Measurements from ENCODE around the gene PDCD10. TPM values are rescaled to one million over a fixed set of nuclear protein-coding genes. Genes with fewer than 3 reads are reported as not detected.

PDCD10 gene
- total RNA-seq, 1 donor from 2014 or later: 34.6 TPM

GRCh38 chr3:167735233-167736138, 794 bp upstream of the PDCD10 start, which contains the start of gene SERPINI1:
Gene SERPINI1, plus strand, starts transcription at chr3:167735721. Its CDS starts 53,408 bp downstream, at chr3:167789129.
- DNase-seq (ENCODE audit: low read depth, low spot score): peak; percentile 68
- Mint-ChIP-seq H3K36me3 (ENCODE audit: low read depth) (no peaks in the 10 kb centered on the region), H3K27ac (ENCODE audit: unreplicated experiment) (no peak within 1 kb of the TSS), H3K27me3 (ENCODE audit: low read depth) (peaks cover 3% of the 10 kb centered on the region), H3K4me3 (no peak within 1 kb of the TSS), H3K9me3 (no peaks in the 10 kb centered on the region), H3K4me1 (peaks cover 13% of the 10 kb centered on the region)
- no peak for TF ChIP-seq CTCF (conservative IDR thresholded peaks at IDR 0.05)

- no peaks in the 10 kb centered on the region for H3K9me3 Mint-ChIP-seq
Measured at GRCh38 chr3:167733961-167734497, 663 bp downstream of the PDCD10 start.

GRCh38 chr3:167732313-167733065, 2.2 kb downstream of the PDCD10 start:
- Mint-ChIP-seq H3K9me3 (no peaks in the 10 kb centered on the region), H3K4me1 (peaks cover 13% of the 10 kb centered on the region), H3K27me3 (ENCODE audit: low read depth) (no peaks in the 10 kb centered on the region), H3K36me3 (ENCODE audit: low read depth) (no peaks in the 10 kb centered on the region), H3K27ac (ENCODE audit: unreplicated experiment) (no peak overlapping the region), H3K4me3 (peak overlapping the region; percentile 43)
- TF ChIP-seq CTCF (conservative IDR thresholded peaks at IDR 0.05): no peak
- DNase-seq (ENCODE audit: low read depth, low spot score): no peak

More at GRCh38 chr3:167733961-167734497, 663 bp downstream of the PDCD10 start:
- no peak overlapping the region for H3K4me3 Mint-ChIP-seq
- no peaks in the 10 kb centered on the region for H3K36me3 Mint-ChIP-seq (ENCODE audit: low read depth)
- H3K27me3 Mint-ChIP-seq (ENCODE audit: low read depth): peaks cover under 1% of the 10 kb centered on the region
- no peak for TF ChIP-seq CTCF (conservative IDR thresholded peaks at IDR 0.05)
- H3K4me1 Mint-ChIP-seq: peaks cover 13% of the 10 kb centered on the region
- no peak overlapping the region for H3K27ac Mint-ChIP-seq (ENCODE audit: unreplicated experiment)
- DNase-seq (ENCODE audit: low read depth, low spot score): no peak

GRCh38 chr3:167731393-167731792, 3.3 kb downstream of the PDCD10 start:
- no peaks in the 10 kb centered on the region for H3K36me3 Mint-ChIP-seq (ENCODE audit: low read depth)
- no peaks in the 10 kb centered on the region for H3K9me3 Mint-ChIP-seq
- DNase-seq (ENCODE audit: low read depth, low spot score): no peak
- H3K27me3 Mint-ChIP-seq (ENCODE audit: low read depth): no peaks in the 10 kb centered on the region
- H3K4me3 Mint-ChIP-seq: peak overlapping the region; percentile 8
- TF ChIP-seq CTCF (conservative IDR thresholded peaks at IDR 0.05): no peak
- H3K27ac Mint-ChIP-seq (ENCODE audit: unreplicated experiment): no peak overlapping the region
- peaks cover 13% of the 10 kb centered on the region for H3K4me1 Mint-ChIP-seq

GRCh38 chr3:167729591-167729990, 5.1 kb downstream of the PDCD10 start:
- DNase-seq (ENCODE audit: low read depth, low spot score): no peak
- H3K4me1 Mint-ChIP-seq: peaks cover 17% of the 10 kb centered on the region
- H3K27ac Mint-ChIP-seq (ENCODE audit: unreplicated experiment): no peak overlapping the region
- no peaks in the 10 kb centered on the region for H3K9me3 Mint-ChIP-seq
- TF ChIP-seq CTCF (conservative IDR thresholded peaks at IDR 0.05): no peak
- H3K27me3 Mint-ChIP-seq (ENCODE audit: low read depth): no peaks in the 10 kb centered on the region
- no peaks in the 10 kb centered on the region for H3K36me3 Mint-ChIP-seq (ENCODE audit: low read depth)
- H3K4me3 Mint-ChIP-seq: no peak overlapping the region
